ENCODE data around the gene CCDC170. TPM values are rescaled to one million over a fixed set of nuclear protein-coding genes. Genes with fewer than 3 reads are reported as not detected.

The CCDC170 gene
- total RNA-seq, 1 donor from 2014 or later, result 0.31 TPM

DNA sequence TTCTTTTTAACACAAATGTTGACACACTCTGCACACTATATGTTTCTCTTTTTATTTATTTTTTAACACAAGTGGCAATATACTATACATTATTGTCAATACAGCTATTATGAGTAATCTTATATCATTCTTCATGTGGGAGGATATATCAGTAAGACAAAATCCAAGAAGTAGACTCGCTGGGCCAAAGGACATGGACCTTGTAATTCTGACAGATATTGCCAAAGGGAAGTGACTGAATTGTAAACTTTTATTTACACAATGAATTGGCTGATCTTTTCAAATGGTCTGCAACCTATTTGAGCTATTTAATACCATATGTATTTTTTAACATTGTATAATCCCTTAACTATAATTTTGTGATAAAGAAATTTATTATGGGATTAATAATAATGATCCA lies 56.0 kb downstream of the CCDC170 start:
- Mint-ChIP-seq H3K4me3 (ENCODE audit: unreplicated experiment) (no peak overlapping the region), H3K9me3 (ENCODE audit: unreplicated experiment) (no peaks in the 10 kb centered on the region), H3K36me3 (ENCODE audit: low read depth, unreplicated experiment) (no peaks in the 10 kb centered on the region), H3K4me1 (ENCODE audit: unreplicated experiment) (no peaks in the 10 kb centered on the region), H3K27me3 (ENCODE audit: unreplicated experiment) (peaks cover 1% of the 10 kb centered on the region), H3K27ac (ENCODE audit: unreplicated experiment) (no peak overlapping the region)
- DNase-seq (ENCODE audit: low spot score), result no peak
- TF ChIP-seq CTCF (IDR thresholded peaks at IDR 0.05; ENCODE audit: unreplicated experiment), result no peak

- no peaks in the 10 kb centered on the region for H3K36me3 Mint-ChIP-seq (ENCODE audit: low read depth, unreplicated experiment)
- no peak overlapping the region for H3K4me3 Mint-ChIP-seq (ENCODE audit: unreplicated experiment)
- peaks cover 1% of the 10 kb centered on the region for H3K27me3 Mint-ChIP-seq (ENCODE audit: unreplicated experiment)
- no peak for TF ChIP-seq CTCF (IDR thresholded peaks at IDR 0.05; ENCODE audit: unreplicated experiment)
- DNase-seq (ENCODE audit: low spot score), result no peak
- H3K4me1 Mint-ChIP-seq (ENCODE audit: unreplicated experiment), result no peaks in the 10 kb centered on the region
- no peaks in the 10 kb centered on the region for H3K9me3 Mint-ChIP-seq (ENCODE audit: unreplicated experiment)
- no peak overlapping the region for H3K27ac Mint-ChIP-seq (ENCODE audit: unreplicated experiment)
Observed at GRCh38 chr6:151550618-151551017, 56.8 kb downstream of the CCDC170 start.

GRCh38 chr6:151551223-151551857 lies 57.5 kb downstream of the CCDC170 start:
- no peak for TF ChIP-seq CTCF (IDR thresholded peaks at IDR 0.05; ENCODE audit: unreplicated experiment)
- Mint-ChIP-seq H3K27ac (ENCODE audit: unreplicated experiment) (no peak overlapping the region), H3K4me3 (ENCODE audit: unreplicated experiment) (no peak overlapping the region), H3K4me1 (ENCODE audit: unreplicated experiment) (no peaks in the 10 kb centered on the region), H3K36me3 (ENCODE audit: low read depth, unreplicated experiment) (no peaks in the 10 kb centered on the region), H3K27me3 (ENCODE audit: unreplicated experiment) (peaks cover 1% of the 10 kb centered on the region), H3K9me3 (ENCODE audit: unreplicated experiment) (no peaks in the 10 kb centered on the region)
- no peak for DNase-seq (ENCODE audit: low spot score)

DNA sequence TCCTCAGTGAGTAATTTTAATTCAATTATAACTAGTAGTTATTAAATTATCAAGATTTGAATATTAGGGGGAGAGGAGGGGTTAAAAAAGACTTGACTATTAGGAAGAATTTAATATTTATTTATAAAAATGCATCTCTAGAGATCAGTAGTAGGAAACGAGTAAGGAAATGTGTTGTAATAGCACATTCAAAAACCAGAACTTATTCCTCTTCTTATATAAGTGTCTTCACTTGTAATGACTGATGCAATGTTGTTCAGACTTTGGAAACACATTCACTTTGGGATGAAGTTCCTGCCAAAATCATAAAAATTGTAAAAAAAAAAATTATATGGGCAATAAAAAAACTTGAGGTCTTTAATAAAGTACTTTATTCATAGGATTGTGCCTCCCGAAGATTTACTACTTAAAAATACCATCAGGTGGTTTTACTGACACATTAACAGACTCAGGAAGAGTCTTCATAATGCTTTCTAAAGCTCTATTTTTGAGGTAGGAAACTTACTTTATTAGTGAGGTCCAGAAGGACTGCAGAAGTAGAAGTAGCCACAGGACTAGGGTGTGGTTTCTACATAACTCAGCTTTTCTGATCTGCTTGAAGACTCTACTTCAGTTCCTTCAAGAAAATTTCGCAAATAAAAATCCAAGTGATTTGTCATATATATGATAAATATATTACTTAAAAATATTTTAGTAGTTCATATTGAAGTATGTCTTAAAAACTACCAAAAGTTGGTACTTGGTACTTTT lies 59.8 kb downstream of the CCDC170 start:
- no peak for TF ChIP-seq CTCF (IDR thresholded peaks at IDR 0.05; ENCODE audit: unreplicated experiment)
- H3K9me3 Mint-ChIP-seq (ENCODE audit: unreplicated experiment), result no peaks in the 10 kb centered on the region
- H3K4me3 Mint-ChIP-seq (ENCODE audit: unreplicated experiment), result no peak overlapping the region
- H3K4me1 Mint-ChIP-seq (ENCODE audit: unreplicated experiment), result no peaks in the 10 kb centered on the region
- no peak for DNase-seq (ENCODE audit: low spot score)
- H3K27me3 Mint-ChIP-seq (ENCODE audit: unreplicated experiment), result peaks cover 1% of the 10 kb centered on the region
- no peak overlapping the region for H3K27ac Mint-ChIP-seq (ENCODE audit: unreplicated experiment)
- H3K36me3 Mint-ChIP-seq (ENCODE audit: low read depth, unreplicated experiment), result no peaks in the 10 kb centered on the region

GRCh38 chr6:151561238-151561637 lies 67.4 kb downstream of the CCDC170 start:
- no peak for TF ChIP-seq CTCF (IDR thresholded peaks at IDR 0.05; ENCODE audit: unreplicated experiment)
- no peak for DNase-seq (ENCODE audit: low spot score)
- Mint-ChIP-seq H3K27ac (ENCODE audit: unreplicated experiment) (no peak overlapping the region), H3K36me3 (ENCODE audit: low read depth, unreplicated experiment) (peaks cover 17% of the 10 kb centered on the region), H3K4me1 (ENCODE audit: unreplicated experiment) (no peaks in the 10 kb centered on the region), H3K9me3 (ENCODE audit: unreplicated experiment) (peaks cover 11% of the 10 kb centered on the region), H3K27me3 (ENCODE audit: unreplicated experiment) (peaks cover 6% of the 10 kb centered on the region), H3K4me3 (ENCODE audit: unreplicated experiment) (no peak overlapping the region)

Data from endothelial cell (in vitro differentiated cells).